IgD-negative memory B cell (primary cell): ENCODE results near the gene ZNF740. TPM values are rescaled to one million over a fixed set of nuclear protein-coding genes. Genes with fewer than 3 reads are reported as not detected.
A peak's percentile ranks its signal among the peaks of the same experiment; 100 is the strongest.

Source experiments
- H3K27ac Mint-ChIP-seq, 3 donors: one replicate each; pipeline ENCODE4 v1.8.0; 2020 to 2022; ENCODE audit warnings: mild to moderate bottlenecking in 3 of 3, mixed read lengths in 3 of 3, moderate library complexity in 1 of 3
- H3K27me3 Mint-ChIP-seq: one replicate; pipeline ENCODE4 v1.8.0; 2021; ENCODE audit warnings: mixed read lengths
- H3K36me3 Mint-ChIP-seq: one replicate; pipeline ENCODE4 v1.8.0; 2020; ENCODE audit warnings: mild to moderate bottlenecking, mixed read lengths
- H3K4me1 Mint-ChIP-seq, 3 donors: one replicate each; pipeline ENCODE4 v1.8.0; 2020 to 2022; ENCODE audit warnings: mixed read lengths in 3 of 3, mild to moderate bottlenecking in 1 of 3
- H3K4me3 Mint-ChIP-seq, 4 donors: one replicate each; pipeline ENCODE4 v1.8.0; 2020 to 2022; ENCODE audit warnings: mild to moderate bottlenecking in 4 of 4, mixed read lengths in 4 of 4, moderate library complexity in 3 of 4
- H3K9me3 Mint-ChIP-seq, 3 donors: one replicate each; pipeline ENCODE4 v1.8.0; 2020 to 2021; ENCODE audit warnings: mixed read lengths in 3 of 3, mild to moderate bottlenecking in 1 of 3
- polyA plus RNA-seq: library from polyadenylated mRNA; unstranded; fragments of 300-500 nt; fragmentation: Illumina TruSeq; gene quantifications from one replicate; pipeline ENCODE4 v1.2.3, GENCODE V29; 2021

ZNF740 gene
- polyA plus RNA-seq, 1 donor from 2014 or later: 5.0 TPM

DNA sequence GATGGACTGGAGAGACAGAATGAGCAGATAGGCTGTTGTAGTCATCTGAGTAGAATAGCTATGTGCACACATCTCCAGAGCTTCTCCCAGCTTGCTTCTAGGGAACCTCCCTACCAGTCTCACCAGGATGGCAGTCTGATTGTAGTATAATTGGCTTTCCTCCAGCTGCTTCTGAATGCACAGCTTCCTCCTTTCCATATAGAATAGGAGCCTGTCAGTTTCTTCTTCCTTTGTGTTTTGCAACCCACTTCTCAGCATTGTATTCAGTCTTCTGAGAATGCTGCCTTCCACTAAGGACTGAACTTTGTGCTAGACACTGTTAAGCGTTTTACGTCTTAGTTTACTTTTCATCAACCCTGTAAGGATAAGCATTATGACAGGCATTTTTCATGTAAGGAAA, 2.4 kb downstream of the ZNF740 start:
- Mint-ChIP-seq H3K4me3 (peak overlapping the region in 3 of 4 donors; percentile 55 to 99 (median 81)), H3K9me3 (no peaks in the 10 kb centered on the region), H3K4me1 (peaks cover 31 to 42% (median 41%) of the 10 kb centered on the region in 3 donors), H3K36me3 (peaks cover 2% of the 10 kb centered on the region), H3K27ac (peak overlapping the region in 1 of 3 donors; percentile 95), H3K27me3 (no peaks in the 10 kb centered on the region)

- peak overlapping the region in 1 of 4 donors; percentile 42 for H3K4me3 Mint-ChIP-seq
- no peaks in the 10 kb centered on the region for H3K9me3 Mint-ChIP-seq
- H3K36me3 Mint-ChIP-seq: peaks cover 2% of the 10 kb centered on the region
- H3K27me3 Mint-ChIP-seq: no peaks in the 10 kb centered on the region
- H3K4me1 Mint-ChIP-seq: peaks cover 26 to 38% (median 34%) of the 10 kb centered on the region in 3 donors
- H3K27ac Mint-ChIP-seq: peak overlapping the region; percentile 48 to 73 (median 59)
Observed at GRCh38 chr12:53184828-53185227, 4.3 kb downstream of the ZNF740 start.

GRCh38 chr12:53185582-53186153, 5.1 kb downstream of the ZNF740 start:
- H3K4me1 Mint-ChIP-seq: peaks cover 30 to 39% (median 38%) of the 10 kb centered on the region in 3 donors
- no peaks in the 10 kb centered on the region for H3K27me3 Mint-ChIP-seq
- no peaks in the 10 kb centered on the region for H3K9me3 Mint-ChIP-seq
- peak overlapping the region in 1 of 3 donors; percentile 56 for H3K27ac Mint-ChIP-seq
- H3K4me3 Mint-ChIP-seq: peak overlapping the region in 1 of 4 donors; percentile 45
- H3K36me3 Mint-ChIP-seq: peaks cover 2% of the 10 kb centered on the region

- Mint-ChIP-seq H3K27ac (peak overlapping the region in 1 of 3 donors; percentile 56), H3K27me3 (no peaks in the 10 kb centered on the region), H3K4me3 (peak overlapping the region in 1 of 4 donors; percentile 50), H3K36me3 (peaks cover 2% of the 10 kb centered on the region), H3K9me3 (no peaks in the 10 kb centered on the region), H3K4me1 (peaks cover 24 to 34% (median 33%) of the 10 kb centered on the region in 3 donors)
Observed at GRCh38 chr12:53186745-53187144, 6.2 kb downstream of the ZNF740 start.

- H3K4me3 Mint-ChIP-seq: peak overlapping the region in 1 of 4 donors; percentile 50
- H3K27ac Mint-ChIP-seq: peak overlapping the region in 1 of 3 donors; percentile 56
- peaks cover 2% of the 10 kb centered on the region for H3K36me3 Mint-ChIP-seq
- no peaks in the 10 kb centered on the region for H3K27me3 Mint-ChIP-seq
- H3K9me3 Mint-ChIP-seq: no peaks in the 10 kb centered on the region
- H3K4me1 Mint-ChIP-seq: peaks cover 20 to 28% (median 27%) of the 10 kb centered on the region in 3 donors
Observed at GRCh38 chr12:53187145-53187899, 6.8 kb downstream of the ZNF740 start.

GRCh38 chr12:53190108-53190729, 9.7 kb downstream of the ZNF740 start:
- no peaks in the 10 kb centered on the region for H3K9me3 Mint-ChIP-seq
- peak overlapping the region in 1 of 3 donors; percentile 71 for H3K27ac Mint-ChIP-seq
- H3K27me3 Mint-ChIP-seq: no peaks in the 10 kb centered on the region
- no peak overlapping the region for H3K4me3 Mint-ChIP-seq
- peaks cover 1% of the 10 kb centered on the region for H3K36me3 Mint-ChIP-seq
- H3K4me1 Mint-ChIP-seq: peaks cover 9 to 11% (median 11%) of the 10 kb centered on the region in 3 donors

DNA sequence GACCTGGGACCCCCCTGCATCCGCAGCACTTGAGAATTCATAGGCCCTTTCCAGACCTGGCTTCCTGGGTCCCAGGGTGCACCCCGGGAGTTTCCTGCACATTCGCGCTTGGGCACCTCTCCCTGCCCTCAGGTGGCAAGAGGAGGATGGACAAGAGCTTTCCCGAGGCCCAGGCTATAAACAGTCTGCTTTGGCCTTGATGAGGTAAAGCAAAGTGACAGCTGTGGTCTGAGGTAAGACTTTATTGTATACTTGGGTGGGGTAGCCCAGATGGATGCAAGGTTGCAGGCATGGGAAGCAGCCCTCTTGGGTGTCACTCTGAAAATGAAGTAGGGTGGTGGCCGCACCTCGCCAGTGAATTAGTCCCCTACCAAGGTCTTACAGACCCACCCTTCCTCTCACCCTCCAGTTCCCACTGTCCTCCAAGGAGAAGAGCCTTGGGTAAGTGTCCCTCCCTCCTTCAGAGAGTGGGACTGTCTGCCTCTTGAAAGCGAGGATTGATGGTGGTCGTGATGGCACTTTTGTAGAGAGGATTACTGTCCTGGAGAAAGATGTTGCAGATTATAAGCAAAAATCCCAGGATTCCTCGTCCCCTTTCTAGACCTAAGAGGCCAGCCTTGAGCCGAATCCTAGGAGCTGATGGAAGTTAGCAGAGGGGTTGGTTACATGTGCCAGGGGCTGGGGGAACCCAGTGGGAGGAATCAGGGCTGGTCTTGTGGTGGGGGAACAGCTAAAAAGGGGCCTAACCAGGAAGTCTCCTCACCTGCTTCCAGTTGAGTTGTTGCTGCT, 10.8 kb downstream of the ZNF740 start:
- Mint-ChIP-seq H3K27ac (peak overlapping the region in 1 of 3 donors; percentile 35), H3K4me3 (no peak overlapping the region), H3K27me3 (no peaks in the 10 kb centered on the region), H3K36me3 (peaks cover 1% of the 10 kb centered on the region), H3K9me3 (no peaks in the 10 kb centered on the region), H3K4me1 (peaks cover 9 to 11% (median 10%) of the 10 kb centered on the region in 3 donors)

DNA sequence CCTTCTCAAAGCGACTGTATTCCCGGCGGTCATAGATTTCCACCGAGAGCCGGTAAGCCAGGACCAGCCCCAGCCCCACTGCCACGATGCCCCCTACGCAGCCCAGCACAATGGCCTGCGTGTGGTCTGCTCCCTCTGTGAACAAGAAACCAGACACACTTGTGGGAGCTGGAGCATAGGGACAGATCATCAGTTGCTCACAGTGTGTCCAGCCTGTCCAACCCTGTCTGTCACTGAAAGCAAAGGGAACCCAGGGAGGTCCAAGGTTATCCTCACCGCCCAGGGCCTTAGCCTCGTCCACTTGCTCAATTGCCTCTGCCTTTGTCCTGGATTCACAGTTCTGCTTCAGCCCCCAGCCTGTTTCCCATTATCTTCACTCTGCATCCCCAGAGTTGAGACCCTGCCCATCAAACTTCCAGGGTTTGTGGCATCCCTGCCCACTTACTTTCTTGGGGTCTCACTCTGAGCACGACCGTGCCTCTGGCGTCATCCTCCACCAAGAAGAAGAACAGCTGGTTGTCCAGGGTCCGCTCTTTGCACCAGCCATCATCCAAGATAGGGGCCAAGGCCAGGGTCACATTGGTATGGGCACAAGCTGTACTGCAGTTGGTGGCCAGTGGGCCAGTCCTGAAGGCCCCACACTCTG, 11.5 kb downstream of the ZNF740 start:
- Mint-ChIP-seq H3K27me3 (no peaks in the 10 kb centered on the region), H3K27ac (peak overlapping the region in 2 of 3 donors; percentile 43 to 78), H3K9me3 (no peaks in the 10 kb centered on the region), H3K4me3 (no peak overlapping the region), H3K4me1 (peaks cover 10 to 11% (median 10%) of the 10 kb centered on the region in 3 donors), H3K36me3 (peaks cover 4% of the 10 kb centered on the region)

DNA sequence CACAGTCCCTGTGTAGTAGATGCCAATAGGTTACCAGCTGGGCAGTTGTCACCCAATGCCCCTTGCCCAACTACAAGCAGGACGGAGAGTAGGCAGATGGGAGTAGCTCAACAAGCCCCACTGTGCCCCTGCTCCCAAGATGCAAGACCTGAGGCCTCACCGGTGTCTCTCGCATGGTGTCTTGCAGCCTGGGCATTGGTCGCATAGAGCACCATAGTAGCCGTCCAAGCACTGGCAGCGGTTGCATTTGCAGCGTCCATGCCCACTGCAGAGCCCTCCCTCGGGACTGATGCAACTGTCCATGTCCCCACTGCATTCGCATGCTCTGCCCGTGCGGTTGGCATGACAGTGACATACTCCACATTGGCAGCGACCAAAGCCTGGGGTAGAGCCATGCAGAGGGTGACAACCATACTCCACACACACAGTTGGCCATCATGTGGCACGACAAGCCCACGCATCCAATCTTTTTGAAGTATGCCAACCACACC, 12.1 kb downstream of the ZNF740 start:
- Mint-ChIP-seq H3K27ac (peak overlapping the region in 2 of 3 donors; percentile 43 to 78), H3K36me3 (peaks cover 6% of the 10 kb centered on the region), H3K4me3 (no peak overlapping the region), H3K4me1 (peaks cover 6 to 10% (median 10%) of the 10 kb centered on the region in 3 donors), H3K27me3 (no peaks in the 10 kb centered on the region), H3K9me3 (no peaks in the 10 kb centered on the region)

DNA sequence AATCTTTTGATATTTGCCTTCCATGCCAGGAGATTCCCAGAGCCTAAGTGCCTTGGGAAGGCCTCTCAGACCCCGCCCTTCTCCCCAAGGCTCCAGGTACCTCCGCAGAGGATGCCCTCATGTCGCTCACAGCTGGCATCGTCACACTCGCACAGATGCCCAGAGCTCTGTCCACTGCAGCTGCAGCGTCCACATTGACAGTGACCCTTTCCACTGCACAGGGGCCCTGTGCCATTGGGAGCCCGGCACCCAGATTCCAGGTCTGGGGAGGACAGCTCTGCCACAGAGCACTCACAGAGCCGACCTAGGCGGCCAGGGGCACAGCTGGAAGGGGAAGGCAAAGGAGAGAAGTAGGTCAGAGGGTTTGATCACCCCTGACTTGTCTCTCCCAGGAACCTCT, 12.5 kb downstream of the ZNF740 start:
- peaks cover 4 to 13% (median 11%) of the 10 kb centered on the region in 3 donors for H3K4me1 Mint-ChIP-seq
- no peaks in the 10 kb centered on the region for H3K9me3 Mint-ChIP-seq
- H3K27me3 Mint-ChIP-seq: no peaks in the 10 kb centered on the region
- no peak overlapping the region for H3K4me3 Mint-ChIP-seq
- H3K27ac Mint-ChIP-seq: peak overlapping the region in 1 of 3 donors; percentile 48
- peaks cover 6% of the 10 kb centered on the region for H3K36me3 Mint-ChIP-seq

- peak overlapping the region in 2 of 4 donors; percentile 3 to 50 for H3K4me3 Mint-ChIP-seq
- peaks cover 9% of the 10 kb centered on the region for H3K36me3 Mint-ChIP-seq
- H3K4me1 Mint-ChIP-seq: peaks cover 13 to 25% (median 18%) of the 10 kb centered on the region in 3 donors
- no peaks in the 10 kb centered on the region for H3K9me3 Mint-ChIP-seq
- H3K27ac Mint-ChIP-seq: peak overlapping the region; percentile 8 to 65 (median 29)
- H3K27me3 Mint-ChIP-seq: no peaks in the 10 kb centered on the region
Observed at GRCh38 chr12:53193985-53194716, 13.6 kb downstream of the ZNF740 start.

DNA sequence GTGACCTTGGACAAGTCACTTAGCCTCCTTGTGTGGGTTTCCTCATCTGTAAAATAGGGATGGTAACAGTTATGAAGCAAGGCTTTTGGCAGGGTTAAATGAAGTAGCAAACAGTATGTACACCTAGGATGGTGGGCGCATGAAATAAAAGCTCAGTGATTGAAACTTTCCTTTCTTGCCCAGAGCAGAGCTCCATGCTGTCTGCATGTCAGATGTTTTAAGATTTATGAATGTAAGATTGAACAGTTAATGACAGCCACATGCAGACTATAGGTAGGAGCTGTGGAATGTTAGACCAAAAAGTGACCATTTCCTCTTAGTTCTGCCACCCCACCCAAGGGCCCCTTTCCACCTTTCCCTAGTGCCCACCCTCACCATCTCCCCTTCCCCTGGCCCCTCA, 14.5 kb downstream of the ZNF740 start:
- Mint-ChIP-seq H3K4me3 (peak overlapping the region in 2 of 4 donors; percentile 3 to 52), H3K36me3 (peaks cover 10% of the 10 kb centered on the region), H3K4me1 (peaks cover 17 to 30% (median 23%) of the 10 kb centered on the region in 3 donors), H3K27me3 (peaks cover 2% of the 10 kb centered on the region), H3K9me3 (no peaks in the 10 kb centered on the region), H3K27ac (peak overlapping the region; percentile 29 to 73 (median 47))
